Left kidney (tissue), 2 donors: ENCODE results near the gene PGA3. TPM values are rescaled to one million over a fixed set of nuclear protein-coding genes. Genes with fewer than 3 reads are reported as not detected.
"Not testable (repeated sequence)": the region's sequence is repeated elsewhere in the genome, so short reads cannot be mapped to it uniquely, and the experiment has no call there.

ENCODE experiments used
- DNase-seq: peaks from one replicate; pipeline ENCODE4 v3.0.0-alpha.2; 2013
- polyA plus RNA-seq: library from polyadenylated mRNA; unstranded; fragments of 120-200 nt; gene quantifications from one replicate; pipeline ENCODE4 v1.2.1, GENCODE V29; 2013; ENCODE audit not compliant: insufficient read length

PGA3 gene
- polyA plus RNA-seq, 1 donor: 0.18 TPM

DNA sequence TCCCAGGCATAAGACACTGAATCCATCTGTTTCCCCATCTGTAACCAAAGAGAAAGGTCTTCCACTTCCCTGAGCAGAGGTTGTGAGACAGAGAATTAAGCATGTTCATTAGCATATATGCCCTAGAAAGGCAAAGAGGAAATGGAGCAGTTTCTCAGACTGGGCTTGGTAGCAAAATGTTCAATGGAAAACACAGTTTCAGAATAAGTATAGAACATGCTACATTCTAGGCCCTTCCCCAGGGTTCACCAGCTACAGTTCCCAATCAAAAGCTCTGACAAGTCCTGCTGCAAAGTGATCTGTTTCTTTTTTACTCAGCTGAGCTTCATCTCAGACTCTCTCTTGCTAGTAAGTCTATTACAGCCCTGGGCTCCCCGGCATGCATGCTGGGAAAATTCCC lies 49.0 kb downstream of the PGA3 start:
- not testable (repeated sequence) for DNase-seq

DNA sequence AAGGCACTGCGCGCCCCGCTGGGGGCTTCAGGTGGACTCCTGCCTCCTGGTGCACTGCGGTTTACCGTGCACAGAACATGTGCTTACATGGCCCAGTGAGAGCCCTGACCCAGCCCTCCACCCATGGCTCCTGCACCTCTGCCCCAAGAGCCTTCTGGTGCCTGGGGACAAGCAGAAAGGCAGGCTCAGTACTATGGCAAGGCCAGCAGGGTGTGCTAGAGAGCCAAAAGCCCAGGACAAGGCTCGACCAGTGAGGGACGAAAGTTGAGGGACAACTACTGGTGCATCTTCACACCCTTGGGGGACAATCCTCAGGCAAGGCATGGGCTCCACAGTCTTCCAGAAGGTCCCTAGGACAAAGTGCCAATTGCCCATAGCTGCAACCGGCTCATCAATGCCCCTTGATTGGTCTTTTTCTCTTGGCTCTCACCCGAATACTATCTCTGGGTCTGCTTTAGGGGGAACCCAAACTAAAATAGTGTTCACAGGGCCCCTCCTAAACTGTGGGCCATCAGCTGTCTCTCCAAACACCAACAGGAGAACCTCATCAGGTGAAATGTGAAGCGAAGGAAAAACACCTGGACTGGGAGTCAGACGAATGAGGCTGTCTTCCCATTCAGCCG lies 51.2 kb downstream of the PGA3 start:
- peak; percentile 30 for DNase-seq

DNA sequence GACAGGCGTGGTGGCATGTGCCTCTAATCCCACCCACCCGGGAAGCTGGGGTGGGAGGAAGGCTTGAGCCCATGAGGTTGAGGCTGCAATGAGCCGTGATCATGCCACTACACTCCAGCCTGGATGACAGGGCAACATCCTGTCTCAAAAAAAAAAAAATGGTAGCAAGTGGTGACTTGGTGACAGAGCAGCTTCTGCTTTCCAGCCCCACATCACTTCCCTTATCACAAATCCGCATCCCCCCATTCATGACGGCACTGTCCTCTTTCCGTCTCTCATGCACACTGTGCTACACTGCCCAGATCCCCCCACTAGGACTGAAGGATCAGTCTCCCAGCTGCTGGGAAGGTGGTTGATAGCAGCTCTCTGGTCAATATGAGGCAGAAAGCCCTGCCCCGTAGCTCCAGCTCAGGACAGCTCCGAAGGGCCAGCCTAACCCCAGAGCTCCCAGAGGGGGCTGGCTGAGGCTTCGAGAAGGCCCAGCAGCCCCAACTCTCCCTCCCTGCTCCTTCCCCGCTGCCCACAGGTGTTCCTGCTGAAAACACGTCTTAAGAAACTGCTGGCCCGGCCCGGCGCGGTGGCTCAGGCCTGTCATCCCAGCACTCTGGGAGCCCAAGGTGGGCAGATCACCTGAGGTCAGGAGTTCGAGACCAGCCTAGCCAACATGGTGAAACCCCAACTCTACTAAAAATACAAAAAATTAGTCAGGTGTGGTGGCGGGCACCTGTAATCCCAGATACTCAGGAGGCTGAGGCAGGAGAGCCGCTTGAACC lies 53.6 kb downstream of the PGA3 start:
- no peak for DNase-seq

DNA sequence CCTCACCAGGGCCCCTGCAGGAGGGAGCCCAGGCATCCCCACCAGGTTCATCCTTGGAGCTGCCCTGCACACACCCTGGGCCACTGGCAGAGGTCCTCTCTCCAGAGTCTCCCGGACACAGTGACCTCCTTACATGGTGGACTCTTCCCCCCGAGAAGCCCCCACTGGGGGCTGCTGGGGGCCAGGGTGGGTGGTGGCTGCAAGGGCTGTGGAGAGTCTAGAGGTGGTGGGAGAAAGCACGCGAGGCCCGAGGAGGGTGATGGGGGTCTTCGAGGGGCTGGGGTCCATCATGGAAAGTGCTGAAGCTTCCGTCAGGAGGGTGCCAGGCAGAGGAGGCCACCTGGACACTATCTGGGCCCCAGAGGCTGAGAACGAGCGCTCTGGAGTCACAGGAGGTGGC lies 55.2 kb downstream of the PGA3 start:
- DNase-seq: no peak

DNA sequence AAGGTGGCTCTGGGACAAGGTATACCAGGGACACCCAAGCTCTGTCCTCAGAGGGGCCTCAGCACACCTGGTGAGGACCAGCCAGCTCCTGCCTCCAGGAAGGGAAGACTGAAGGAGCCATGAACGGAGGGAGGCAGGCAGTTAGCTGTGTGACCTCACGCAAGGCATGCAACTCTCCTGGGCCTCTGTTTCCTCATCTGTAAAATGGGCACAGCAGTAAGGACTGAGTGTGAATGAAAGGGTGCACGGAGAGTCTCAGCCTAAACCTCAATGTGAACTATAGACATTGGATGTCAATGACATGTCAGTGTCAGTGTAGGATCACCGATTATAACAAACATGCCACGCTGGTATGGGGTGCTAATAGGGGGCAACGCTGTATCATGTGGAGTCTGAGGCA lies 56.0 kb downstream of the PGA3 start:
- DNase-seq: no peak

Other genes starting within 250 kb of the PGA3 start
- gene CD6, start 231.8 kb upstream of the PGA3 start, polyA plus RNA-seq: 1.5 TPM
- gene CD5, start 101.0 kb upstream of the PGA3 start, polyA plus RNA-seq: 0.08 TPM
- 16.7 TPM for gene VPS37C, start 42.1 kb upstream of the PGA3 start, polyA plus RNA-seq
- gene PGA4, start 18.8 kb downstream of the PGA3 start, polyA plus RNA-seq: 0.28 TPM
- 0.37 TPM for gene PGA5, start 37.7 kb downstream of the PGA3 start, polyA plus RNA-seq
- 4.7 TPM for gene VWCE, start 91.8 kb downstream of the PGA3 start, polyA plus RNA-seq
- 230 TPM for gene DDB1, start 129.6 kb downstream of the PGA3 start, polyA plus RNA-seq
- gene TKFC, start 129.7 kb downstream of the PGA3 start, polyA plus RNA-seq: 58.3 TPM
- 30.2 TPM for gene CYB561A3, start 158.4 kb downstream of the PGA3 start, polyA plus RNA-seq
- gene TMEM138, start 158.9 kb downstream of the PGA3 start, polyA plus RNA-seq: 59.2 TPM
- gene TMEM216, start 189.1 kb downstream of the PGA3 start, polyA plus RNA-seq: 33.3 TPM
- 129 TPM for gene CPSF7, start 226.5 kb downstream of the PGA3 start, polyA plus RNA-seq
- 44.5 TPM for gene SDHAF2, start 226.6 kb downstream of the PGA3 start, polyA plus RNA-seq